IPS DF 4.7 (cell line): ENCODE results near the gene SIMC1.
"Not testable (repeated sequence)": the region's sequence is repeated elsewhere in the genome, so short reads cannot be mapped to it uniquely, and the experiment has no call there.

Experiments
- DNase-seq: peaks from one replicate; pipeline ENCODE4 v3.0.0-alpha.2; 2013; ENCODE audit warnings: low spot score; ENCODE audit errors: extremely low read depth

SIMC1 gene

GRCh38 chr5:176290057-176290840, 52.0 kb downstream of the SIMC1 start:
- not testable (repeated sequence) for DNase-seq

- DNase-seq = not testable (repeated sequence)
Measured at GRCh38 chr5:176305356-176305755, 67.1 kb downstream of the SIMC1 start.

- no peak for DNase-seq
Measured at GRCh38 chr5:176317534-176318374, 79.5 kb downstream of the SIMC1 start.

GRCh38 chr5:176319827-176320554, 81.8 kb downstream of the SIMC1 start:
- DNase-seq = no peak

- no peak for DNase-seq
Measured at GRCh38 chr5:176320577-176320976, 82.4 kb downstream of the SIMC1 start.

GRCh38 chr5:176334031-176334770, 96.0 kb downstream of the SIMC1 start:
- no peak for DNase-seq

GRCh38 chr5:176337913-176338312, 99.7 kb downstream of the SIMC1 start:
- DNase-seq = no peak

- no peak for DNase-seq
Measured at GRCh38 chr5:176339304-176339703, 101.1 kb downstream of the SIMC1 start.

- no peak for DNase-seq
Measured at GRCh38 chr5:176341325-176342157, 103.3 kb downstream of the SIMC1 start.

- no peak for DNase-seq
Measured at GRCh38 chr5:176342158-176342483, 103.9 kb downstream of the SIMC1 start.

- no peak for DNase-seq
Measured at GRCh38 chr5:176342766-176343458, 104.7 kb downstream of the SIMC1 start.

- DNase-seq = no peak
Measured at GRCh38 chr5:176350416-176350815, 112.2 kb downstream of the SIMC1 start.

- no peak for DNase-seq
Measured at GRCh38 chr5:176352116-176352878, 114.1 kb downstream of the SIMC1 start.

GRCh38 chr5:176353533-176353932, 115.3 kb downstream of the SIMC1 start:
- no peak for DNase-seq

- no peak for DNase-seq
Measured at GRCh38 chr5:176355400-176356178, 117.4 kb downstream of the SIMC1 start.

GRCh38 chr5:176356179-176356566, 117.9 kb downstream of the SIMC1 start:
- no peak for DNase-seq

- no peak for DNase-seq
Measured at GRCh38 chr5:176359658-176360057, 121.4 kb downstream of the SIMC1 start.

- no peak for DNase-seq
Measured at GRCh38 chr5:176360894-176361436, 122.7 kb downstream of the SIMC1 start.
